Measurements from ENCODE around the gene DLL3.

DLL3 gene

GRCh38 chr19:39555883-39556282 lies 57.1 kb downstream of the DLL3 start:
- no peaks in the 10 kb centered on the region for H3K27me3 ChIP-seq (replicated peaks; ENCODE audit: control insufficient read depth, insufficient read depth, low read length)
- DNase-seq (ENCODE audit: extremely low read depth, insufficient read length): no peak
- H3K36me3 ChIP-seq (ENCODE audit: control insufficient read depth, insufficient read depth, low read length): no peaks in the 10 kb centered on the region
- TF ChIP-seq CTCF (IDR thresholded peaks at IDR 0.05; ENCODE audit: insufficient read depth, low read length, poor library complexity, severe bottlenecking): no peak
- H3K4me3 ChIP-seq (replicated peaks; ENCODE audit: low read depth, low read length): no peak overlapping the region
